Esophagus muscularis mucosa (tissue), 4 donors: ENCODE measurements around the gene KCP.

Experiments
- EP300 ChIP-seq: sonication (generic); formaldehyde crosslinking; IDR thresholded peaks from one replicate; pipeline ENCODE4 v1.6.1; 2017; ENCODE audit warnings: antibody characterized with exemption
- POLR2A ChIP-seq: fragments of 450-650 bp; IDR thresholded peaks from one replicate; pipeline ENCODE4 v1.6.1; 2017; ENCODE audit warnings: antibody characterized with exemption, moderate library complexity, mild to moderate bottlenecking, low read depth
- POLR2AphosphoS5 ChIP-seq, 2 donors: sonication (generic); formaldehyde crosslinking; IDR thresholded peaks; one replicate each; pipeline ENCODE4 v1.6.1; 2017; ENCODE audit warnings: antibody characterized with exemption in 2 of 2
- TF ChIP-seq, protein P1 (sequence below), 3 experiments: fragments of 200-600 bp in 2 of 3; fragments of 450-650 bp in 1 of 3; sonication (generic) in 2 of 3; IDR thresholded peaks; one replicate each; pipeline ENCODE4 v1.5.1; 2017 to 2019; ENCODE audit warnings: antibody characterized with exemption in 3 of 3, mild to moderate bottlenecking in 2 of 3, moderate library complexity in 1 of 3

DNA sequence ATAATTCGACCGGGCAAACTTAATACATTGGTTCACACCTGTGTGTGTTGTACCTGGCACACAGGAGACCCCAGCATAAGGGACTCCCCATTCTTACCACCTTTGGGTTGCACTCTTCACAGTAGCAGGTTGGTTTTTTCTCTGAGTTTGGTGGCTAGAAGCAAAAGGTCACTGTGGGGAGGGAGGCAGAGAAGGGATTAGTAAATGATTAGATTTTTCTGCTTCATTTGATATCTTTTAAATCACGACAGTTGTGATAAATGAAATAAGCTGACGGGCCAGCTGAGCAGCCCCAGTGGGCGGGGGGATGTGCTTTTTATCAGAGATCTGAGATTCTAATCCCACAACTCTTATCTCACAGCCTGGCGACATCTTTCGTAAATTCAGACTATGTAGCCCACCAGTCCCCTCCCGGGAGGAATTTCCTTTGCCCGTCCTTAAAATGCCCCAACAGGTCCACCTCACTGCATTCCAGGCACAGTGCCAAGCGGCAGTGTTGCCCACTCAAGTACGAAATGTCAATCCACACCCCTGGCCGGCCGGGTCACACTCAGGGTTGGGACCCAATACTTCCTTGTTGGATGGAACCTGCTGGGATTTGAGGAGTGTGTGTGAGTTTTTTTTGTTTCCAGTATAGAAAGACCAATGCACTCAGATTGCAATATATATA is 10.5 kb upstream of the KCP start:
- TF ChIP-seq POLR2A: no peak
- TF ChIP-seq, protein P1, sequence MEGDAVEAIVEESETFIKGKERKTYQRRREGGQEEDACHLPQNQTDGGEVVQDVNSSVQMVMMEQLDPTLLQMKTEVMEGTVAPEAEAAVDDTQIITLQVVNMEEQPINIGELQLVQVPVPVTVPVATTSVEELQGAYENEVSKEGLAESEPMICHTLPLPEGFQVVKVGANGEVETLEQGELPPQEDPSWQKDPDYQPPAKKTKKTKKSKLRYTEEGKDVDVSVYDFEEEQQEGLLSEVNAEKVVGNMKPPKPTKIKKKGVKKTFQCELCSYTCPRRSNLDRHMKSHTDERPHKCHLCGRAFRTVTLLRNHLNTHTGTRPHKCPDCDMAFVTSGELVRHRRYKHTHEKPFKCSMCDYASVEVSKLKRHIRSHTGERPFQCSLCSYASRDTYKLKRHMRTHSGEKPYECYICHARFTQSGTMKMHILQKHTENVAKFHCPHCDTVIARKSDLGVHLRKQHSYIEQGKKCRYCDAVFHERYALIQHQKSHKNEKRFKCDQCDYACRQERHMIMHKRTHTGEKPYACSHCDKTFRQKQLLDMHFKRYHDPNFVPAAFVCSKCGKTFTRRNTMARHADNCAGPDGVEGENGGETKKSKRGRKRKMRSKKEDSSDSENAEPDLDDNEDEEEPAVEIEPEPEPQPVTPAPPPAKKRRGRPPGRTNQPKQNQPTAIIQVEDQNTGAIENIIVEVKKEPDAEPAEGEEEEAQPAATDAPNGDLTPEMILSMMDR (IDR thresholded peaks at IDR 0.05): no peak
- no peak for TF ChIP-seq EP300
- no peak for TF ChIP-seq POLR2AphosphoS5 (IDR thresholded peaks at IDR 0.05)
